Measurements from ENCODE around the gene BRIX1. TPM values are rescaled to one million over a fixed set of nuclear protein-coding genes. Genes with fewer than 3 reads are reported as not detected.

BRIX1 gene
- total and polyA plus RNA-seq, 2 experiments from 2014 or later = 72.6 to 171 TPM

GRCh38 chr5:34928267-34928666 is 12.8 kb downstream of the BRIX1 start:
- no peak for TF ChIP-seq CREB1 (CRISPR knock-in tag; IDR thresholded peaks at IDR 0.05; ENCODE audit: low read depth)
- TF ChIP-seq, protein P1, sequence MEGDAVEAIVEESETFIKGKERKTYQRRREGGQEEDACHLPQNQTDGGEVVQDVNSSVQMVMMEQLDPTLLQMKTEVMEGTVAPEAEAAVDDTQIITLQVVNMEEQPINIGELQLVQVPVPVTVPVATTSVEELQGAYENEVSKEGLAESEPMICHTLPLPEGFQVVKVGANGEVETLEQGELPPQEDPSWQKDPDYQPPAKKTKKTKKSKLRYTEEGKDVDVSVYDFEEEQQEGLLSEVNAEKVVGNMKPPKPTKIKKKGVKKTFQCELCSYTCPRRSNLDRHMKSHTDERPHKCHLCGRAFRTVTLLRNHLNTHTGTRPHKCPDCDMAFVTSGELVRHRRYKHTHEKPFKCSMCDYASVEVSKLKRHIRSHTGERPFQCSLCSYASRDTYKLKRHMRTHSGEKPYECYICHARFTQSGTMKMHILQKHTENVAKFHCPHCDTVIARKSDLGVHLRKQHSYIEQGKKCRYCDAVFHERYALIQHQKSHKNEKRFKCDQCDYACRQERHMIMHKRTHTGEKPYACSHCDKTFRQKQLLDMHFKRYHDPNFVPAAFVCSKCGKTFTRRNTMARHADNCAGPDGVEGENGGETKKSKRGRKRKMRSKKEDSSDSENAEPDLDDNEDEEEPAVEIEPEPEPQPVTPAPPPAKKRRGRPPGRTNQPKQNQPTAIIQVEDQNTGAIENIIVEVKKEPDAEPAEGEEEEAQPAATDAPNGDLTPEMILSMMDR (conservative IDR thresholded peaks at IDR 0.05; ENCODE audit: low read depth in 2 of 2) = no peak
- TF ChIP-seq EZH2phosphoT487 (IDR thresholded peaks at IDR 0.05; ENCODE audit: unreplicated experiment) = no peak
- no peak for TF ChIP-seq STAT1 (IDR thresholded peaks at IDR 0.05; ENCODE audit: unreplicated experiment)
- TF ChIP-seq JUNB (IDR thresholded peaks at IDR 0.05; ENCODE audit: unreplicated experiment) = no peak
- no peak for TF ChIP-seq NANOG (IDR thresholded peaks at IDR 0.05; ENCODE audit: borderline replicate concordance)
- TF ChIP-seq ETS1 (IDR thresholded peaks at IDR 0.05) = no peak
- no peak for TF ChIP-seq POLR2AphosphoS5 (IDR thresholded peaks at IDR 0.05; ENCODE audit: low read depth)
- no peak for TF ChIP-seq REST (IDR thresholded peaks at IDR 0.05; ENCODE audit: unreplicated experiment)
- no peak for TF ChIP-seq EZH2 (IDR thresholded peaks at IDR 0.05; ENCODE audit: low read depth, unreplicated experiment)
- no peak for TF ChIP-seq ZNF331 (CRISPR knock-in tag; IDR thresholded peaks at IDR 0.05; ENCODE audit: low read depth)
- TF ChIP-seq, protein P2, sequence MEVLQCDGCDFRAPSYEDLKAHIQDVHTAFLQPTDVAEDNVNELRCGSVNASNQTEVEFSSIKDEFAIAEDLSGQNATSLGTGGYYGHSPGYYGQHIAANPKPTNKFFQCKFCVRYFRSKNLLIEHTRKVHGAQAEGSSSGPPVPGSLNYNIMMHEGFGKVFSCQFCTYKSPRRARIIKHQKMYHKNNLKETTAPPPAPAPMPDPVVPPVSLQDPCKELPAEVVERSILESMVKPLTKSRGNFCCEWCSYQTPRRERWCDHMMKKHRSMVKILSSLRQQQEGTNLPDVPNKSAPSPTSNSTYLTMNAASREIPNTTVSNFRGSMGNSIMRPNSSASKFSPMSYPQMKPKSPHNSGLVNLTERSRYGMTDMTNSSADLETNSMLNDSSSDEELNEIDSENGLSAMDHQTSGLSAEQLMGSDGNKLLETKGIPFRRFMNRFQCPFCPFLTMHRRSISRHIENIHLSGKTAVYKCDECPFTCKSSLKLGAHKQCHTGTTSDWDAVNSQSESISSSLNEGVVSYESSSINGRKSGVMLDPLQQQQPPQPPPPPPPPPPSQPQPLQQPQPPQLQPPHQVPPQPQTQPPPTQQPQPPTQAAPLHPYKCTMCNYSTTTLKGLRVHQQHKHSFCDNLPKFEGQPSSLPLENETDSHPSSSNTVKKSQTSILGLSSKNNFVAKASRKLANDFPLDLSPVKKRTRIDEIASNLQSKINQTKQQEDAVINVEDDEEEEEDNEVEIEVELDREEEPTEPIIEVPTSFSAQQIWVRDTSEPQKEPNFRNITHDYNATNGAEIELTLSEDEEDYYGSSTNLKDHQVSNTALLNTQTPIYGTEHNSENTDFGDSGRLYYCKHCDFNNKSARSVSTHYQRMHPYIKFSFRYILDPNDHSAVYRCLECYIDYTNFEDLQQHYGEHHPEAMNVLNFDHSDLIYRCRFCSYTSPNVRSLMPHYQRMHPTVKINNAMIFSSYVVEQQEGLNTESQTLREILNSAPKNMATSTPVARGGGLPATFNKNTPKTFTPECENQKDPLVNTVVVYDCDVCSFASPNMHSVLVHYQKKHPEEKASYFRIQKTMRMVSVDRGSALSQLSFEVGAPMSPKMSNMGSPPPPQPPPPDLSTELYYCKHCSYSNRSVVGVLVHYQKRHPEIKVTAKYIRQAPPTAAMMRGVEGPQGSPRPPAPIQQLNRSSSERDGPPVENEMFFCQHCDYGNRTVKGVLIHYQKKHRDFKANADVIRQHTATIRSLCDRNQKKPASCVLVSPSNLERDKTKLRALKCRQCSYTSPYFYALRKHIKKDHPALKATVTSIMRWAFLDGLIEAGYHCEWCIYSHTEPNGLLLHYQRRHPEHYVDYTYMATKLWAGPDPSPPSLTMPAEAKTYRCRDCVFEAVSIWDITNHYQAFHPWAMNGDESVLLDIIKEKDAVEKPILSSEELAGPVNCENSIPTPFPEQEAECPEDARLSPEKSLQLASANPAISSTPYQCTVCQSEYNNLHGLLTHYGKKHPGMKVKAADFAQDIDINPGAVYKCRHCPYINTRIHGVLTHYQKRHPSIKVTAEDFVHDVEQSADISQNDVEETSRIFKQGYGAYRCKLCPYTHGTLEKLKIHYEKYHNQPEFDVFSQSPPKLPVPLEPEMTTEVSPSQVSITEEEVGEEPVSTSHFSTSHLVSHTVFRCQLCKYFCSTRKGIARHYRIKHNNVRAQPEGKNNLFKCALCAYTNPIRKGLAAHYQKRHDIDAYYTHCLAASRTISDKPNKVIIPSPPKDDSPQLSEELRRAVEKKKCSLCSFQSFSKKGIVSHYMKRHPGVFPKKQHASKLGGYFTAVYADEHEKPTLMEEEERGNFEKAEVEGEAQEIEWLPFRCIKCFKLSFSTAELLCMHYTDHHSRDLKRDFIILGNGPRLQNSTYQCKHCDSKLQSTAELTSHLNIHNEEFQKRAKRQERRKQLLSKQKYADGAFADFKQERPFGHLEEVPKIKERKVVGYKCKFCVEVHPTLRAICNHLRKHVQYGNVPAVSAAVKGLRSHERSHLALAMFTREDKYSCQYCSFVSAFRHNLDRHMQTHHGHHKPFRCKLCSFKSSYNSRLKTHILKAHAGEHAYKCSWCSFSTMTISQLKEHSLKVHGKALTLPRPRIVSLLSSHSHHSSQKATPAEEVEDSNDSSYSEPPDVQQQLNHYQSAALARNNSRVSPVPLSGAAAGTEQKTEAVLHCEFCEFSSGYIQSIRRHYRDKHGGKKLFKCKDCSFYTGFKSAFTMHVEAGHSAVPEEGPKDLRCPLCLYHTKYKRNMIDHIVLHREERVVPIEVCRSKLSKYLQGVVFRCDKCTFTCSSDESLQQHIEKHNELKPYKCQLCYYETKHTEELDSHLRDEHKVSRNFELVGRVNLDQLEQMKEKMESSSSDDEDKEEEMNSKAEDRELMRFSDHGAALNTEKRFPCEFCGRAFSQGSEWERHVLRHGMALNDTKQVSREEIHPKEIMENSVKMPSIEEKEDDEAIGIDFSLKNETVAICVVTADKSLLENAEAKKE (CRISPR knock-in tag; IDR thresholded peaks at IDR 0.05) = no peak
- TF ChIP-seq ZNF114 (CRISPR knock-in tag; IDR thresholded peaks at IDR 0.05) = no peak
- DNase-seq (ENCODE audit: low spot score) = no peak
- H3K4me3 Mint-ChIP-seq = no peak overlapping the region
- H3K36me3 ChIP-seq (ENCODE audit: insufficient read depth) = peaks cover 29% of the 10 kb centered on the region
- H3K27ac ChIP-seq (ENCODE audit: low read depth) = peak overlapping the region; percentile 71
- H3F3A ChIP-seq (replicated peaks; ENCODE audit: low read depth) = peaks cover 14% of the 10 kb centered on the region; the same call in 1 of the 2 replicates
- H3K4me1 Mint-ChIP-seq = peaks cover 22% of the 10 kb centered on the region
- H3K36me3 Mint-ChIP-seq (ENCODE audit: low read depth) = peaks cover 39% of the 10 kb centered on the region
- no peak overlapping the region for H2AFZ ChIP-seq
- H3K27me3 ChIP-seq (ENCODE audit: insufficient read depth) = no peaks in the 10 kb centered on the region
- H3K4me1 ChIP-seq (ENCODE audit: insufficient read depth) = peaks cover 11% of the 10 kb centered on the region; the same call in 1 of the 2 replicates
- peaks cover 5% of the 10 kb centered on the region for H3K27me3 Mint-ChIP-seq (ENCODE audit: insufficient read depth, low read depth, poor library complexity)
- H4K20me1 ChIP-seq (replicated peaks; ENCODE audit: insufficient read depth) = 0 out of 2 replicates have a peak, but pooled peaks cover 8% of the 10 kb centered on the region
- no peaks in the 10 kb centered on the region for H3K9me2 ChIP-seq (ENCODE audit: insufficient read depth)
- H3K27ac Mint-ChIP-seq = no peak overlapping the region; the same call in 1 of the 2 replicates
- no peak for ATAC-seq
- H3K4me3 ChIP-seq = no peak overlapping the region; the same call in 1 of the 2 replicates
- H3K9me3 Mint-ChIP-seq = no peaks in the 10 kb centered on the region
- H3K79me2 ChIP-seq (replicated peaks; ENCODE audit: insufficient read depth) = peaks cover 31% of the 10 kb centered on the region
- H3K4me2 ChIP-seq = 0 out of 2 replicates have a peak overlapping the region, but pooled peaks have one; percentile 72
